HAP-1 (cell line): ENCODE results near the gene ENG.
"Not testable (repeated sequence)": the region's sequence is repeated elsewhere in the genome, so short reads cannot be mapped to it uniquely, and the experiment has no call there.

Experiments
- DNase-seq, 2 experiments: peaks; one replicate each; pipeline ENCODE4 v3.0.0-alpha.2; 2016 to 2020; ENCODE audit warnings: low spot score in 2 of 2
- H3K27me3 ChIP-seq: fragments of 250-450 bp; sonication (Bioruptor Pico); 2 replicates; pipeline ENCODE4 v1.5.1; 2020; ENCODE audit warnings: low read depth, mild to moderate bottlenecking, moderate library complexity
- H3K36me3 ChIP-seq: fragments of 250-450 bp; sonication (Bioruptor Pico); replicated peaks from 2 replicates; pipeline ENCODE4 v1.5.1; 2020; ENCODE audit warnings: mild to moderate bottlenecking
- H3K4me1 ChIP-seq: fragments of 250-450 bp; sonication (Bioruptor Pico); 2 replicates; pipeline ENCODE4 v1.5.1; 2020; ENCODE audit warnings: mild to moderate bottlenecking
- H3K4me3 ChIP-seq: fragments of 250-450 bp; sonication (Bioruptor Pico); 2 replicates; pipeline ENCODE4 v1.5.1; 2020; ENCODE audit warnings: mild to moderate bottlenecking, moderate library complexity
- H3K9me3 ChIP-seq: fragments of 250-450 bp; sonication (Bioruptor Pico); 2 replicates; pipeline ENCODE4 v1.5.1; 2020; ENCODE audit warnings: mild to moderate bottlenecking, moderate library complexity
- in situ Hi-C: fragments of 300-500 bp; cut with MboI; formaldehyde crosslinking; loops from 3 replicates; pipeline ENCODE4 v1.14.3; 2020; ENCODE audit warnings: low sequenced_read_pairs, inconsistent platforms, mixed read lengths

ENG gene

GRCh38 chr9:127885508-127886281, 31.2 kb upstream of the ENG start:
- DNase-seq, result no peak
- Histone ChIP-seq H3K4me1 (no peaks in the 10 kb centered on the region), H3K36me3 (peaks cover 38% of the 10 kb centered on the region), H3K4me3 (no peak overlapping the region), H3K27me3 (no peaks in the 10 kb centered on the region), H3K9me3 (no peaks in the 10 kb centered on the region)
- in situ Hi-C loops, result no loop called here

DNA sequence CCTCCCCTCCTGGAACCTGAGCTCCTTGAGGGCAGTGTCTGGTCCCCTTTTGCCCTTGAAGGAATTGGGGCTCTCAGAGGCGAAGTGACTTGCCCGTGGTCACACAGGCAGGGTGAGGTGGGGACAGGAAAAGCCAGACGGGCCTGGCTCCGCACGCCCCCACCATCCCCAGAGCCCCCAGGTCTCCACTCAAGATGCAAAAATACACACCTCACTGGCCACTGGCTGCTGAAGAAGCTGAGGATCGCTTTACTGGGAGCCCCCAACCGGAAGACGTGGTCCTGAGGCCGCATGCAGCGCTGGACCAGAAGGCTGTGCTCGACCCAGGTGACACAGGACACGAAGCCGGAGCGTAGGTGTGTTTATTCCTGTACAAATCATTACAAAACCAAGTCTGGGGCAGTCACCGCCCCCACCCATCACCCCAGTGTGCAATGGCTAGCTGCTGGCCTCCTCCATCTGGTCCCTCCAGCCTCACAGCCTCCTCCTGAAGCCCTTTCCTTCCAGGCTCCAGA, 30.6 kb upstream of the ENG start:
- H3K36me3 ChIP-seq, result peaks cover 31% of the 10 kb centered on the region
- DNase-seq, result no peak
- no peaks in the 10 kb centered on the region for H3K27me3 ChIP-seq
- H3K9me3 ChIP-seq, result no peaks in the 10 kb centered on the region
- no peaks in the 10 kb centered on the region for H3K4me1 ChIP-seq
- in situ Hi-C loops, result no loop called here
- H3K4me3 ChIP-seq, result no peak overlapping the region

DNA sequence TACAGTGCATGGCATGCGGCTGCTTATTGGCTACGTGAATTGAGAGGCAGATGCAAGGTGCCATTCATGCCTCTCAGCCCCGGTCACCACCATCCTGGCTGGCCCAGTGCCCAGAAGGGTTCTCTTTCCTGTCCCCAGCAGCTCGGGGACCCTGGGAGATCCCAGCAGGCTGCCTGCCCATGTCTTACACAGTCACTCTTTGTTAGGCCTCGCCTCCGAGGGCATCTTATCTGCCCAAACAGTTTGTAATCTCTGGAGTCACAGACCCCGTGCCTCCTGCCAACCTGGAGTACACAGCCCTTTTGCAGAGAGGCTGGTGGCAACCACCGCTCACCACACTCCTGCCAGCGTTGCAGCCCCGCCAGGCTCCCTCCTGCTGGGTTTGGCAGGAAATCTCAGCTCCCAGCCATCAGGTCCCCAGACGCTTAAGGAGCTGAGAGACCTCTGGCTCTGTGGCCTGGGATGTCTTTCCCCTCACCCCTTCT, 30.0 kb upstream of the ENG start:
- Histone ChIP-seq H3K4me1 (no peaks in the 10 kb centered on the region), H3K36me3 (peaks cover 27% of the 10 kb centered on the region), H3K4me3 (no peak overlapping the region), H3K27me3 (no peaks in the 10 kb centered on the region), H3K9me3 (no peaks in the 10 kb centered on the region)
- in situ Hi-C loops, result no loop called here
- no peak for DNase-seq

DNA sequence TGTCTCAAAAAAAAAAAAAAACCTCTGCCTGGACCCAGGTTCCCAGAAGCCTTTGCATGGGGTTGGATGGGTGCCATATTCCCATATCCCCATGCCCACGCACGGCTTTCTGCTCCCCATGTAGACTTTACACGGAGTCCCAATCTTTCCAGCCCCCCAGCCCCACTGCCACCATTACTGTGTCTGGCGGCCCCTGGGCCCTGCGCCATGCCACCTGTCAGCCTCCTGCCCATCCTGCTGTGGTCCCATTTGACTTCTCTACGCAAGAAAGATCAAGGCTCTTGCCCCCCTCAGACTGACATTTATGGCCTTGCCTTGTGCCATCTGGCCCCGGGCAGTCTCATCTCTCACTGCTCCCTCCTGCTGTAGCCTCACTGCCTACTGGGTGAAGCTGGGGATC, 29.5 kb upstream of the ENG start:
- H3K9me3 ChIP-seq, result no peaks in the 10 kb centered on the region
- H3K36me3 ChIP-seq, result peaks cover 27% of the 10 kb centered on the region
- no peak overlapping the region for H3K4me3 ChIP-seq
- no peaks in the 10 kb centered on the region for H3K27me3 ChIP-seq
- DNase-seq, result no peak
- in situ Hi-C loops, result no loop called here
- no peaks in the 10 kb centered on the region for H3K4me1 ChIP-seq

DNA sequence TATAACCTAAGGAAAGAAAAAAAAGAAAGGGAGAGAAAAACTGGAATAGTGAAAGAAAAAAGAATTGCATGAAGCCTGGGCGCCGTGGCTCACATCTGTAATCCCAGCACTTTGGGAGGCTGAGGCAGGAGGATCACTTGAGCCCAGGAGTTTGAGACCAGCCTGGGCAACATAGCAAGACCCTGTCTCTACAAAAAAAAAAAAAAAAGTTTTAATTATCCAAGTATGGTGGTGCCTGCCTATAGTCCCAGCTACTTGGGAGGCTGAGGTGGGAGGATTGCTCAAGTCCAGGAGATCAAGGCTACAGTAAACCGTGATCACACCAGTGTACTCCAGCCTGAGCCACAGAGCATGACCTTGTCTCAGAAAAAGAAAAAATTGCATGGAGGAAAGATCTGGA, 27.3 kb upstream of the ENG start:
- H3K9me3 ChIP-seq, in situ Hi-C loops, DNase-seq, H3K36me3 ChIP-seq, H3K4me3 ChIP-seq, H3K27me3 ChIP-seq, H3K4me1 ChIP-seq: not testable (repeated sequence)

GRCh38 chr9:127880143-127880542, 25.7 kb upstream of the ENG start:
- Histone ChIP-seq H3K36me3 (no peaks in the 10 kb centered on the region; the same call in 1 of the 2 replicates), H3K9me3 (no peaks in the 10 kb centered on the region), H3K27me3 (no peaks in the 10 kb centered on the region), H3K4me3 (no peak overlapping the region), H3K4me1 (no peaks in the 10 kb centered on the region)
- DNase-seq, result no peak
- in situ Hi-C loops, result no loop called here

GRCh38 chr9:127878652-127879390, 24.4 kb upstream of the ENG start:
- no peaks in the 10 kb centered on the region for H3K9me3 ChIP-seq

DNA sequence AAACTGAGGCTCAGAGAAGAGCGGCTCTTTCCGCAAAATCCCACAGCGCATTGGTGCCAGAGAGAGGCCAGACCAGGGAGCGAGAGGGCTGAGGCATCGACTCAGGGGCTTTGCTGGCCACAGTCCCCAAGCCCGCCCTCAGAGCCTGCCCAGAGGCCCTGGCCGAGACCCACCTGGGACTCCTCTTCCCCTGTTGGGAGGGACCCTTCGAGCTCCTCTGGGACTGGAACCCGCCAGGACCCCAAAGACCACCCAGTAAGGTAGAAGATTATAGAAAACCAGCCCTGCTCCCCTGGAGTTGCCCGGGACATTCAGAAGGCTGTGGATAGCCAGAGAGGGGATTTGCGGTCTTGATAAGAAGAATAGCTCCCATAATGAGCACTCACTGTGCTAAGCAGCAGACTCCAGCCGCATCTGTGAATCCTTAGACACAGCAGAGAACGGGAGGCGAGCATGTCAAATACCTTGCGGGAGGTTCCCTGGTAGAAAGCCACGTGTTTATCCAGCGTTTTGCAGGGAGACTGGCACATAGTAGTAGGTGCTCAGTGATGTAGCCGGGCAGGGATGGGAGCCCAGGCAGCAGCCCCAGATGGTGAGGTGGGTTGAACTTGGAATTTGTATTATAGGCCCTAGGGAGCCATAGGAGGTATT, 23.7 kb upstream of the ENG start:
- in situ Hi-C loops, result no loop called here
- Histone ChIP-seq H3K4me3 (no peak overlapping the region), H3K36me3 (no peaks in the 10 kb centered on the region), H3K4me1 (no peaks in the 10 kb centered on the region), H3K27me3 (no peaks in the 10 kb centered on the region), H3K9me3 (no peaks in the 10 kb centered on the region)
- DNase-seq, result no peak

More at GRCh38 chr9:127878652-127879390, 24.4 kb upstream of the ENG start:
- no peak for DNase-seq
- Histone ChIP-seq H3K27me3 (no peaks in the 10 kb centered on the region), H3K4me3 (no peak overlapping the region), H3K36me3 (no peaks in the 10 kb centered on the region), H3K4me1 (no peaks in the 10 kb centered on the region)
- in situ Hi-C loops, result no loop called here

DNA sequence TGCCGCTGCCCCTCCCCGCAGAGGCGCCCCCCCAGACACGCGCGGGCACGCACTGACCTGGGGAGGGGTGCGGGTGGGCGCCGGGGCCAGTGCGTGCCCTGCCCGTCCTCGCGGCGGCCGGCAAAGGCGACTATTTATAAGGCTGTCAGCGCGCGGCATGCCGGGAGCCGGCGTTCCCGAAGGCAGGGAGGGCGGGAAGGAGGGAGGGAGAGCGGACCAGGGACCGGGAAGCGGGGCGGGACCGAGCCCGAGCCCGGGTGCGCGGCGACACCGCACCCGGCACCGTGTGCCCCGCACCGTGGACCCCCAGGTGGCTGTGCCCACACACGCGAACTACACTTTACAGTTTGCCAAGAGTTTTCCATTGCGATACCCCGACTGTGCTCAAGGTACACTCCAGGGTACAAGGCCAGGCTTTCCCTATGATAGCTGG, 23.1 kb upstream of the ENG start, which contains the start of gene AK1:
Gene AK1 (minus strand): TSS at position 110 of the 433 bp plus-strand sequence. CDS start 3,058 bp downstream, outside the sequence.
- no peaks in the 10 kb centered on the region for H3K4me1 ChIP-seq
- no peaks in the 10 kb centered on the region for H3K9me3 ChIP-seq
- in situ Hi-C loops, result no loop called here
- no peak for DNase-seq
- H3K27me3 ChIP-seq, result no peaks in the 10 kb centered on the region
- no peaks in the 10 kb centered on the region for H3K36me3 ChIP-seq
- H3K4me3 ChIP-seq, result no peak within 1 kb of the TSS

DNA sequence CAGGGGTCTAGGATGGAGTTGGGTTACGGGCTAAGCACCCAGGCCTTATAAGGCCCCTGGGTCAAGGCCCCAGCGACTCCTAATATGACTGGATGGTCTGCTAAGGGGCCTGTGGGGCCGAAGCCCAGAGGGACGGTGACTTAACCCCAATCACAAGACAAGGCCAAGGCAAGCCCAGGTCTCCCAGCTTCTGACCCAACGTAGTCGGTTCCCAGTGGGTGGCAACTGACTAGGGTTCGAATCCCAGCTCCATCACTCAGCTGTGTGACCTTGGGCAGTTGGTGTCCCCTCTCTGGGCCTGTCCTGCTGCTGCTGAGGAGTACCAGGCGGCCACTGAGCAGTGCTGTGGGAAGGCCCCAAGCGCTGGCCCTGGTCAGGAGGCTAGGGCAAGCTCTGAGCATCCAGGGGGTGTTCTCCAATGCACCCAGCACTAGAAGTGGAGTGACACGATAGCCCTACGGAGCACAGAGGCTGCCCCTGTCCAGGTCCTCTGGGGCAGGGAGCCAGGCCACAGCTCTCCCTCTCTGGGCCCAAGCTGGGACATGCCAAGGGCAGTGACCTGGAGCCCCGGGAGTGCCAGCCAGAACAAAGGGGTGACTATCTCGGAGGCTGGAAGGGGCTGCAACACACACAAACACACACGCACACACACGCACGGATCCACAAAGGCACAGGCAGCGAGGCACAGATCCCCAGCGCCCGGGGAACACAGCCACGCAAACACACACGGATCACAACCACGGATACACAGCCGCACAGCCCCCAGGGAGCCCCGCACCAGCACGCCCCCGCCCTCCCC, 22.5 kb upstream of the ENG start:
- H3K27me3 ChIP-seq, result no peaks in the 10 kb centered on the region
- H3K4me1 ChIP-seq, result no peaks in the 10 kb centered on the region
- no peak overlapping the region for H3K4me3 ChIP-seq
- in situ Hi-C loops, result no loop called here
- no peak for DNase-seq
- H3K9me3 ChIP-seq, result no peaks in the 10 kb centered on the region
- H3K36me3 ChIP-seq, result no peaks in the 10 kb centered on the region

DNA sequence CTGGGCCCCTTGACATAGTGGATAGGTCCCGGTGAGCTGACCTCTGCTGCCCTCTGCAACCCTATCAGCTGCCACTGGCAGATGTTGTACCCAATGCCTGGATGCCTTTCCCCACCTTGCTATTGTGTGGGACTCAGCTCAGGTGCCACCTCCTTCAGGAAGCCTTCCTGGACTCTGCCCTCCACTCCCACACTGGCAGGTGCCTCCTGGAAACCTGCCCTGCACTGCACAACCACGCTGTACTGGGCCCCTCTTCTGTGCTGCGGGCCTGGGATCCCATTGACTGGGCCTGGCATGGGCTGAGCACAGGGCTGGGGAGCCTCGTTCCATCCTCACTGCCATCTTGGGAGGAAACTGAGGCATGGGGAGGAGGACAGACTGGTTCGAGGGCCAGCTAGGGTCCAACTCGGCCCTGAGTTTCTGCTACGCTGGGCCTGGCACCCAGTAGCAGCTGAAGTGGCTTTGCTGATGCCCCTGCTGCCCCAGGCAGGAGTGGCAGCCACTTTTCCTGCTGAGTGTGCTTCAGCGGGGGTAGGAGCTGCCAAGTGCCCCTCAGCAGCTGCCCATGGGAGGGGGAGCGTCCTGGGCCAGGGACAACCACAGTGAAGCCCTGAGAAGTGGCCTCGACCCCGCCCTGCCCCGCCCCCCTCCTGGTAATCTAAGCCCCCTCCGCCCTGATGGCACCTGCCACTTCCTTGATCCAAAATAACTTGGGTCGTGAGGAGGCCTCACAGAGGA, 21.7 kb upstream of the ENG start:
- H3K36me3 ChIP-seq, result no peaks in the 10 kb centered on the region
- H3K4me1 ChIP-seq, result no peaks in the 10 kb centered on the region
- in situ Hi-C loops, result no loop called here
- DNase-seq, result no peak
- no peak overlapping the region for H3K4me3 ChIP-seq
- H3K27me3 ChIP-seq, result no peaks in the 10 kb centered on the region
- H3K9me3 ChIP-seq, result no peaks in the 10 kb centered on the region

- Histone ChIP-seq H3K36me3 (no peaks in the 10 kb centered on the region), H3K4me1 (no peaks in the 10 kb centered on the region), H3K27me3 (no peaks in the 10 kb centered on the region), H3K9me3 (no peaks in the 10 kb centered on the region), H3K4me3 (no peak overlapping the region)
- in situ Hi-C loops, result no loop called here
- DNase-seq, result no peak
Measured at GRCh38 chr9:127875306-127875966, 21.0 kb upstream of the ENG start.
